Measurements from ENCODE around the gene MUC4.
"Not testable (repeated sequence)": the region's sequence is repeated elsewhere in the genome, so short reads cannot be mapped to it uniquely, and the experiment has no call there.

Gene MUC4

DNA sequence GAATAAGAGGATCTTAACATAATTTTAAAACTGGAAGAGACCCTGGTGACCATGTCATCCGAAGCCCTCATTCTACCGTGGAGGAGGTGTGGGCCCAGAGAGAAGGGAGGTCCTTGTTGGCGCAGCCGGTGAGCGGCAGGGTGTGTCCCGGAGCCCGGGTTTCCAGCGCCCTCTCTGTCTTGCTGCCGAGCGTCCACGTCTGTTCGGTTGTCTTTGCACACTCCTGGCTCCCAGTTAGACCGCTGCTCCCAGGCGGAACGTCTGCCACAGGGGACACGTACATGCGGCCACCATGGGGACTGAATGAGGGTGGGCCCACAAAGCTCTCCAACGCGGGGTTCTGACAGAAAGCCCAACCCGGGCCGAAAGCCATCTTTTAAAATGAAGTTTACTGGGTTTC lies 6.6 kb upstream of the MUC4 start:
- H3K36me3 ChIP-seq (ENCODE audit: low read length) = no peaks in the 10 kb centered on the region
- no peak overlapping the region for H3K4me3 ChIP-seq (ENCODE audit: insufficient read depth, low read length, poor library complexity, severe bottlenecking)
- no peaks in the 10 kb centered on the region for H3K79me2 ChIP-seq (ENCODE audit: insufficient read depth, low read length)
- no peak overlapping the region for H3K9ac ChIP-seq (ENCODE audit: low read length)
- TF ChIP-seq EZH2phosphoT487 (conservative IDR thresholded peaks at IDR 0.05; ENCODE audit: low read length) = no peak
- TF ChIP-seq, protein P1, sequence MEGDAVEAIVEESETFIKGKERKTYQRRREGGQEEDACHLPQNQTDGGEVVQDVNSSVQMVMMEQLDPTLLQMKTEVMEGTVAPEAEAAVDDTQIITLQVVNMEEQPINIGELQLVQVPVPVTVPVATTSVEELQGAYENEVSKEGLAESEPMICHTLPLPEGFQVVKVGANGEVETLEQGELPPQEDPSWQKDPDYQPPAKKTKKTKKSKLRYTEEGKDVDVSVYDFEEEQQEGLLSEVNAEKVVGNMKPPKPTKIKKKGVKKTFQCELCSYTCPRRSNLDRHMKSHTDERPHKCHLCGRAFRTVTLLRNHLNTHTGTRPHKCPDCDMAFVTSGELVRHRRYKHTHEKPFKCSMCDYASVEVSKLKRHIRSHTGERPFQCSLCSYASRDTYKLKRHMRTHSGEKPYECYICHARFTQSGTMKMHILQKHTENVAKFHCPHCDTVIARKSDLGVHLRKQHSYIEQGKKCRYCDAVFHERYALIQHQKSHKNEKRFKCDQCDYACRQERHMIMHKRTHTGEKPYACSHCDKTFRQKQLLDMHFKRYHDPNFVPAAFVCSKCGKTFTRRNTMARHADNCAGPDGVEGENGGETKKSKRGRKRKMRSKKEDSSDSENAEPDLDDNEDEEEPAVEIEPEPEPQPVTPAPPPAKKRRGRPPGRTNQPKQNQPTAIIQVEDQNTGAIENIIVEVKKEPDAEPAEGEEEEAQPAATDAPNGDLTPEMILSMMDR (IDR thresholded peaks at IDR 0.05; ENCODE audit: insufficient read depth, low read length, poor library complexity, severe bottlenecking) = no peak
- no peak overlapping the region for H2AFZ ChIP-seq (ENCODE audit: low read depth, low read length, severe bottlenecking)
- no peaks in the 10 kb centered on the region for H3K9me2 ChIP-seq (replicated peaks; ENCODE audit: insufficient read depth, low read length)
- H3K4me2 ChIP-seq (ENCODE audit: low read depth, low read length, poor library complexity, severe bottlenecking) = no peak overlapping the region
- H3K27ac ChIP-seq (ENCODE audit: low read depth, low read length) = no peak overlapping the region
- no peaks in the 10 kb centered on the region for H3K27me3 ChIP-seq (ENCODE audit: low read length)
- no peaks in the 10 kb centered on the region for H4K20me1 ChIP-seq (ENCODE audit: low read depth, low read length)
- H3F3A ChIP-seq (ENCODE audit: insufficient read depth) = no peaks in the 10 kb centered on the region
- no peaks in the 10 kb centered on the region for H3K9me3 ChIP-seq (ENCODE audit: insufficient read depth, low read length)

GRCh38 chr3:195817578-195818135 lies 5.9 kb upstream of the MUC4 start:
- no peak overlapping the region for H3K4me2 ChIP-seq (ENCODE audit: low read depth, low read length, poor library complexity, severe bottlenecking)
- no peaks in the 10 kb centered on the region for H3K9me3 ChIP-seq (ENCODE audit: insufficient read depth, low read length)
- no peaks in the 10 kb centered on the region for H3K36me3 ChIP-seq (ENCODE audit: low read length)
- H2AFZ ChIP-seq (ENCODE audit: low read depth, low read length, severe bottlenecking) = no peak overlapping the region
- TF ChIP-seq EZH2phosphoT487 (conservative IDR thresholded peaks at IDR 0.05; ENCODE audit: low read length) = no peak
- TF ChIP-seq, protein P1 (IDR thresholded peaks at IDR 0.05; ENCODE audit: insufficient read depth, low read length, poor library complexity, severe bottlenecking) = no peak
- no peaks in the 10 kb centered on the region for H3F3A ChIP-seq (ENCODE audit: insufficient read depth)
- H4K20me1 ChIP-seq (ENCODE audit: low read depth, low read length) = no peaks in the 10 kb centered on the region
- no peaks in the 10 kb centered on the region for H3K79me2 ChIP-seq (ENCODE audit: insufficient read depth, low read length)
- H3K27ac ChIP-seq (ENCODE audit: low read depth, low read length) = no peak overlapping the region
- no peak overlapping the region for H3K4me3 ChIP-seq (ENCODE audit: insufficient read depth, low read length, poor library complexity, severe bottlenecking)
- H3K27me3 ChIP-seq (ENCODE audit: low read length) = no peaks in the 10 kb centered on the region
- no peak overlapping the region for H3K9ac ChIP-seq (ENCODE audit: low read length)
- no peaks in the 10 kb centered on the region for H3K9me2 ChIP-seq (replicated peaks; ENCODE audit: insufficient read depth, low read length)

- not testable (repeated sequence) for H3K4me3 ChIP-seq (ENCODE audit: insufficient read depth, low read length, poor library complexity, severe bottlenecking); H3K9ac ChIP-seq (ENCODE audit: low read length); H3K4me2 ChIP-seq (ENCODE audit: low read depth, low read length, poor library complexity, severe bottlenecking); H3K27ac ChIP-seq (ENCODE audit: low read depth, low read length); H4K20me1 ChIP-seq (ENCODE audit: low read depth, low read length); H3K36me3 ChIP-seq (ENCODE audit: low read length); H3K79me2 ChIP-seq (ENCODE audit: insufficient read depth, low read length); H3F3A ChIP-seq (ENCODE audit: insufficient read depth); H3K9me3 ChIP-seq (ENCODE audit: insufficient read depth, low read length); H3K27me3 ChIP-seq (ENCODE audit: low read length); H3K9me2 ChIP-seq (replicated peaks; ENCODE audit: insufficient read depth, low read length); H2AFZ ChIP-seq (ENCODE audit: low read depth, low read length, severe bottlenecking)
Measured at GRCh38 chr3:195816276-195816913, 4.7 kb upstream of the MUC4 start.

GRCh38 chr3:195815169-195815771 lies 3.5 kb upstream of the MUC4 start:
- no peaks in the 10 kb centered on the region for H3K9me2 ChIP-seq (replicated peaks; ENCODE audit: insufficient read depth, low read length)
- TF ChIP-seq, protein P1 (IDR thresholded peaks at IDR 0.05; ENCODE audit: insufficient read depth, low read length, poor library complexity, severe bottlenecking) = no peak
- no peak for TF ChIP-seq EZH2phosphoT487 (conservative IDR thresholded peaks at IDR 0.05; ENCODE audit: low read length)
- H2AFZ ChIP-seq (ENCODE audit: low read depth, low read length, severe bottlenecking) = no peak overlapping the region
- H4K20me1 ChIP-seq (ENCODE audit: low read depth, low read length) = no peaks in the 10 kb centered on the region
- no peak overlapping the region for H3K27ac ChIP-seq (ENCODE audit: low read depth, low read length)
- H3K4me2 ChIP-seq (ENCODE audit: low read depth, low read length, poor library complexity, severe bottlenecking) = no peak overlapping the region
- no peaks in the 10 kb centered on the region for H3K9me3 ChIP-seq (ENCODE audit: insufficient read depth, low read length)
- H3K4me3 ChIP-seq (ENCODE audit: insufficient read depth, low read length, poor library complexity, severe bottlenecking) = no peak overlapping the region
- no peak overlapping the region for H3K9ac ChIP-seq (ENCODE audit: low read length)
- H3F3A ChIP-seq (ENCODE audit: insufficient read depth) = no peaks in the 10 kb centered on the region
- no peaks in the 10 kb centered on the region for H3K36me3 ChIP-seq (ENCODE audit: low read length)
- H3K27me3 ChIP-seq (ENCODE audit: low read length) = no peaks in the 10 kb centered on the region
- H3K79me2 ChIP-seq (ENCODE audit: insufficient read depth, low read length) = no peaks in the 10 kb centered on the region

All from SU-DHL-6 (cell line).